DND-41 (cell line): Measurements from ENCODE around the gene TMEM127.

Source experiments
- CTCF ChIP-seq: IDR thresholded peaks from 2 replicates; pipeline ENCODE4 v1.5.1; 2012; ENCODE audit warnings: borderline replicate concordance, low read length, moderate library complexity, mild to moderate bottlenecking; ENCODE audit not compliant: poor library complexity, severe bottlenecking; ENCODE audit errors: extremely low read depth
- EZH2 ChIP-seq: IDR thresholded peaks from 3 replicates; pipeline ENCODE4 v1.6.1; 2012; ENCODE audit warnings: borderline replicate concordance, low read depth, mild to moderate bottlenecking, moderate library complexity, low read length, inconsistent platforms; ENCODE audit not compliant: severe bottlenecking

- TF ChIP-seq CTCF (no peak), EZH2 (no peak)
Measured at GRCh38 chr2:96296925-96297324, 31.1 kb upstream of the TMEM127 start.
